Natural killer cell (primary cell): ENCODE data around the gene HOXA9. TPM values are rescaled to one million over a fixed set of nuclear protein-coding genes. Genes with fewer than 3 reads are reported as not detected.

Experiments used
- ATAC-seq, 3 donors: fragments of 150-1000 bp in 2 of 3; fragments of 200-7000 bp in 1 of 3; cut with Tn5 transposase; 1 replicate in 1 of 3; 2 replicates in 2 of 3; pipeline ENCODE4 v1.10.0; 2021; ENCODE audit warnings: mild to moderate bottlenecking in 2 of 3, moderate library complexity in 2 of 3
- DNase-seq, 2 donors: peaks; one replicate each; pipeline versions ENCODE4 v3.0.0 to v3.0.0-alpha.2; 2013 to 2021; ENCODE audit warnings: mixed read lengths in 1 of 2
- H3K27ac ChIP-seq: one replicate; pipeline ENCODE4 v1.5.1; 2013; ENCODE audit warnings: mild to moderate bottlenecking, low read length
- H3K27me3 ChIP-seq: one replicate; pipeline ENCODE4 v1.6.1; 2013; ENCODE audit warnings: low read length; ENCODE audit not compliant: control insufficient read depth, insufficient read depth
- H3K36me3 ChIP-seq: one replicate; pipeline ENCODE4 v1.6.1; 2013; ENCODE audit warnings: low read length; ENCODE audit not compliant: control insufficient read depth, insufficient read depth
- H3K4me1 ChIP-seq: one replicate; pipeline ENCODE4 v1.6.1; 2013; ENCODE audit warnings: low read length; ENCODE audit not compliant: control insufficient read depth, insufficient read depth
- H3K4me3 ChIP-seq: one replicate; pipeline ENCODE4 v1.5.1; 2013; ENCODE audit warnings: low read length
- H3K9me3 ChIP-seq: one replicate; pipeline ENCODE4 v1.6.1; 2013; ENCODE audit warnings: low read length; ENCODE audit not compliant: control insufficient read depth, insufficient read depth
- H3K27ac Mint-ChIP-seq, 2 donors: one replicate each; pipeline ENCODE4 v1.8.0; 2022; ENCODE audit warnings: mild to moderate bottlenecking in 2 of 2, mixed read lengths in 2 of 2, moderate library complexity in 1 of 2
- H3K27me3 Mint-ChIP-seq, 2 donors: one replicate each; pipeline ENCODE4 v1.8.0; 2022; ENCODE audit warnings: low read depth in 2 of 2, mixed read lengths in 2 of 2
- H3K36me3 Mint-ChIP-seq: one replicate; pipeline ENCODE4 v1.8.0; 2022; ENCODE audit warnings: mixed read lengths
- H3K4me1 Mint-ChIP-seq, 2 donors: one replicate each; pipeline ENCODE4 v1.8.0; 2022; ENCODE audit warnings: mixed read lengths in 2 of 2
- H3K4me3 Mint-ChIP-seq: one replicate; pipeline ENCODE4 v1.8.0; 2022; ENCODE audit warnings: mild to moderate bottlenecking, moderate library complexity, mixed read lengths
- H3K9me3 Mint-ChIP-seq, 2 donors: one replicate each; pipeline ENCODE4 v1.8.0; 2022; ENCODE audit warnings: mixed read lengths in 2 of 2
- WGBS: methylation state at CpG from one replicate; pipeline ENCODE4 v1.1.7; 2013; ENCODE audit warnings: missing lambda C conversion rate; ENCODE audit not compliant: insufficient coverage; 5-methylcytosine and 5-hydroxymethylcytosine counted together
- intact Hi-C: fragments of 100-400 bp; cut with micrococcal nuclease; formaldehyde crosslinking; loops from one replicate; pipeline ENCODE4 v1.14.2; 2022
- total RNA-seq, 4 donors: library from RNA; stranded (reverse); fragments of 120-200 nt in 1 of 4; gene quantifications; one replicate each; pipeline versions ENCODE4 v1.2.3 to v1.2.4, GENCODE V29; 2013 to 2022
- TF ChIP-seq, protein P1 (sequence below): fragments of 200-600 bp; IDR thresholded peaks from one replicate; pipeline ENCODE4 v1.8.0; 2022; ENCODE audit warnings: antibody characterized with exemption

Gene HOXA9
- total RNA-seq, 3 donors from 2014 or later (not counting 1 experiment from before 2014, with no cell fraction given): 0.39 to 4.6 (median 0.42) TPM

DNA sequence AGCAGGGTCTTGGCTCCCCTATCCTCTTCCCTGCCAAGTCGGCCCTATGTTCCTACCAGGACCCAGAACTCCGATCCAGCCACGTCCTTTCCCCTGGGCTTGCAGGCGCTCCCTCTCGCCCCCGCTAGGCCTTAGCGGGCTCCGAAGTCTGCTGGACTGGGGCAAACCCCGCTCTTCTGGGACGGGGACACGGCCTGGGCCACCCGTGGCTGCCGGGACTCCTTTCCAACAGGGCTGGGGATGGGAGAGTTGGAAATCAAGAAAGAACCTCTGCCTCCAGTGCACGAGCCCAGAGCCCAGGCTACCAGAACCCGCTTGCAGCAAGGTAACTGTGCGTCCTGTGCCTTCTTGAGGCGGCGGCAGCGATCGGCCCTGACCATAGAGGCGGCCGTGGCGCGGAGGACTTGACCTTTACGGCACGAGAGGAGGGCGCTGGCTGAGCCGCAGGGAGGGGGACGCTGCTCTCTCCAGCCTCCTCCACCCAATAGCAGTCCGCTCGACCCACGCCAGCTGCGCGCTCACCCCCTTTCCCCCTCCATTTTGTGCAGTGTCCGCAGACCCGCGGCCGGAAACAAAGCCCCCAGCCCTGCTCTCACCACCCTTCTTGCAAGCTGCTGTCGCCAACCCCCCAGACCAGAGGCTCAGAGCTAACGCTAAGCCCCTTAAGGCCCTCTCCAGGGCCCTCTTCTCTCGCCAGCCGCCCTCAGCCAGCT is 26.7 kb upstream of the HOXA9 start:
- intact Hi-C loops: no loop called here
- Mint-ChIP-seq H3K27ac (no peak overlapping the region), H3K4me1 (peaks cover 37 to 42% of the 10 kb centered on the region in 2 donors), H3K9me3 (no peaks in the 10 kb centered on the region), H3K36me3 (no peaks in the 10 kb centered on the region), H3K27me3 (peaks cover 79 to 91% of the 10 kb centered on the region in 2 donors), H3K4me3 (peak overlapping the region; percentile 55)
- Histone ChIP-seq H3K9me3 (no peaks in the 10 kb centered on the region), H3K36me3 (no peaks in the 10 kb centered on the region), H3K27ac (no peak overlapping the region), H3K27me3 (peaks cover 93% of the 10 kb centered on the region), H3K4me1 (peaks cover 44% of the 10 kb centered on the region), H3K4me3 (no peak overlapping the region)
- DNase-seq (peak in 1 of 2 donors; percentile 14), ATAC-seq (no peak)
- 16% methylated on average over 42 of the region's 42 CpGs for WGBS
- TF ChIP-seq, protein P1, sequence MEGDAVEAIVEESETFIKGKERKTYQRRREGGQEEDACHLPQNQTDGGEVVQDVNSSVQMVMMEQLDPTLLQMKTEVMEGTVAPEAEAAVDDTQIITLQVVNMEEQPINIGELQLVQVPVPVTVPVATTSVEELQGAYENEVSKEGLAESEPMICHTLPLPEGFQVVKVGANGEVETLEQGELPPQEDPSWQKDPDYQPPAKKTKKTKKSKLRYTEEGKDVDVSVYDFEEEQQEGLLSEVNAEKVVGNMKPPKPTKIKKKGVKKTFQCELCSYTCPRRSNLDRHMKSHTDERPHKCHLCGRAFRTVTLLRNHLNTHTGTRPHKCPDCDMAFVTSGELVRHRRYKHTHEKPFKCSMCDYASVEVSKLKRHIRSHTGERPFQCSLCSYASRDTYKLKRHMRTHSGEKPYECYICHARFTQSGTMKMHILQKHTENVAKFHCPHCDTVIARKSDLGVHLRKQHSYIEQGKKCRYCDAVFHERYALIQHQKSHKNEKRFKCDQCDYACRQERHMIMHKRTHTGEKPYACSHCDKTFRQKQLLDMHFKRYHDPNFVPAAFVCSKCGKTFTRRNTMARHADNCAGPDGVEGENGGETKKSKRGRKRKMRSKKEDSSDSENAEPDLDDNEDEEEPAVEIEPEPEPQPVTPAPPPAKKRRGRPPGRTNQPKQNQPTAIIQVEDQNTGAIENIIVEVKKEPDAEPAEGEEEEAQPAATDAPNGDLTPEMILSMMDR: no peak

DNA sequence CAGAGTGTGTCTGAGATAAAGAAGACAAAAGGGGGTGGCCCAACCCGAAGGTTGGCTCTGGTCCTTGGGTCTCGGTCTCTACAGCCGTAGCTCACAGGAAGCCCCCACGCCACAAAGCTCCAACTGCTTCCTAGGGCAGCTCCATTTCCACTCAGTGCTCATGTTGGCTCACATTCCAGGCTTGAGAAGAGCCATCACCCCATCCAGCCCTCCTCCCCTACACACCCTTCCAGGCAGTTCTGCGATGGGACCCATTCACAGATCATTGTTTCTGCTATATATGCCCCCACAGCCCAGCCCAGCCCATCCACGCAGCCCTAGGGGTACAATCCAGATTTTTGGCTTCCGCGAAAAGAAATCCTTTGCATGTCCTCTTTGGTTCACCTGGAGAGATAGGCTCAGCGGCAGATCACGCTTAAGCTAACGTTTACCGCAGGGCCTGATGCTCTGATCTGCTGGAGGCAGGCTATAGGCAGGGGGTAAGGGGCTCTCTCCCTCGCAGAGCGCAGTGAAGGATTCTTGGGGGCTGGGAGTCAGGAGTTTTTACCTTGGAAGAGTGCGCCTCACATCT is 25.9 kb upstream of the HOXA9 start:
- Mint-ChIP-seq H3K4me3 (peak overlapping the region; percentile 45), H3K9me3 (no peaks in the 10 kb centered on the region), H3K27ac (no peak overlapping the region), H3K36me3 (no peaks in the 10 kb centered on the region), H3K4me1 (peaks cover 39 to 42% of the 10 kb centered on the region in 2 donors), H3K27me3 (peaks cover 80 to 92% of the 10 kb centered on the region in 2 donors)
- TF ChIP-seq, protein P1: no peak
- no peak for ATAC-seq
- no peak overlapping the region for H3K27ac ChIP-seq
- no peaks in the 10 kb centered on the region for H3K36me3 ChIP-seq
- peaks cover 44% of the 10 kb centered on the region for H3K4me1 ChIP-seq
- peak in 1 of 2 donors; percentile 11 for DNase-seq
- H3K9me3 ChIP-seq: no peaks in the 10 kb centered on the region
- H3K27me3 ChIP-seq: peaks cover 92% of the 10 kb centered on the region
- 42% methylated on average over 15 of the region's 15 CpGs for WGBS
- intact Hi-C loops: no loop called here
- no peak overlapping the region for H3K4me3 ChIP-seq

DNA sequence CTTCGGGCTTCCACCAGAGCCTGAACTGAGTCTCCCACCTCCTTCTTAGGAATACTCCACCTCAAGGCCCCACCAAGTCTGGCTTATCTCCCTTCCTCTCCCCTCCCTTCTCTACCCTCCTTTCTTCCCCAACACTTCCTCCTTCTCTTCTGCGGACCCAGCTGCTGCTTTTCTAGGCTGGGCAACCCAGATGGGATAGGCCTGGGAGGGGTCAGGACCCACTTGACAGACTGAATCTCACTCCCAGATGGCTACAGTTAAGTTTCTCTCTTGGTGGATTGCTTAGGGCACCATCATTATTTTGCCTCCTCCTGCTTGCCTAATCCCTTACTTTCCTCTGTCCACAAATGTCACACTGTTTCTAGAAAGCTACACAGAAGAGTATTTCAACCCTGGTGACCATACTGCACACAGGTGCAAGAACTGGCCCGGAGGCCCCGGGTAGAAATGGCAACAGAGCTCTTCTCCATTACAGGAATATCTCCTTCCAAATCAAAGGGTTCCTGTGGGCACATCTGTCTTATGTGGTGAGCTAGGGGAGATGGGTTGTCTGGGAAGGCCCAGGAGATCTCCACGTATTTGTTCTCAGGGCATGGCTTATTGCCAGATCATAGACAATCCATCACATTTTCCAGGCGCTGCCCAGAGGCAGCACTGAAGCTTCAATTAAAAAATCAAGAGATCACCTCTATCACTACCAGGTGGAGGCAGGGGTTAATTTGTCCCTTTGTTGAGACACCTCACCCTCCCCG is 24.8 kb upstream of the HOXA9 start:
- DNase-seq (peak in 1 of 2 donors; percentile 10), ATAC-seq (no peak)
- TF ChIP-seq, protein P1: no peak
- H3K9me3 ChIP-seq: no peaks in the 10 kb centered on the region
- no peak overlapping the region for H3K27ac ChIP-seq
- no peak overlapping the region for H3K4me3 ChIP-seq
- H3K4me1 ChIP-seq: peaks cover 53% of the 10 kb centered on the region
- Mint-ChIP-seq H3K9me3 (no peaks in the 10 kb centered on the region), H3K27ac (no peak overlapping the region), H3K36me3 (no peaks in the 10 kb centered on the region), H3K4me1 (peaks cover 48 to 50% of the 10 kb centered on the region in 2 donors), H3K4me3 (peak overlapping the region; percentile 85), H3K27me3 (peaks cover 82 to 92% of the 10 kb centered on the region in 2 donors)
- peaks cover 93% of the 10 kb centered on the region for H3K27me3 ChIP-seq
- no peaks in the 10 kb centered on the region for H3K36me3 ChIP-seq
- 52% methylated on average over 7 of the region's 7 CpGs for WGBS
- intact Hi-C loops: loop anchor here (5.0 kb wide), 1 partner anchor 38 kb away; the partner anchor contains the start of gene HOXA3
